RCC 7860 (cell line): ENCODE measurements around the gene RBMX.

Source experiments
- DNase-seq: peaks from one replicate; pipeline ENCODE4 v3.0.0-alpha.2; 2015; ENCODE audit warnings: low spot score
- FAIRE-seq: peaks from 2 replicates; lab custom pipeline; 2012; peaks lifted over from hg19 to GRCh38; lab: Jason Lieb, UNC

RBMX gene

DNA sequence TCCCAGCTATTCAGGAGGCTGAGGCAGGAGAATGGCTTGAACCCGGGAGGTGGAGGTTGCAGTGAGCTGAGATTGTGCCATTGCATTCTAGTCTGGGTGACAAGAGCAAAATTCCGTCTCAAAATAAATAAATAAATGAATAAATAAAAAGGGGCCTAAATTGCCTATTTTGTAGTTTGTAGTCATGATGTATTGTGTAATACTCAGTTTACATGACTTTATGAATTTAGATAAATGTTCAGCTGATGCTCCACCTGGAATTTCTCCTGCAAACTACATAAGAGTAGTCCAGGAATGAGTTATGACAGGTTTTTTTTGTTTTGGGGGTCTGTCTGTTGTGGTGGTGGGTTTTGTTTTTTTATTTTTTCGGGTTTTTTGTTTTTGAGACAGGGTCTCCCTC, 31.1 kb downstream of the RBMX start:
- DNase-seq (no peak), FAIRE-seq (no peak)

GRCh38 chrX:136847874-136848273, 32.7 kb downstream of the RBMX start:
- no peak for DNase-seq
- no peak for FAIRE-seq

DNA sequence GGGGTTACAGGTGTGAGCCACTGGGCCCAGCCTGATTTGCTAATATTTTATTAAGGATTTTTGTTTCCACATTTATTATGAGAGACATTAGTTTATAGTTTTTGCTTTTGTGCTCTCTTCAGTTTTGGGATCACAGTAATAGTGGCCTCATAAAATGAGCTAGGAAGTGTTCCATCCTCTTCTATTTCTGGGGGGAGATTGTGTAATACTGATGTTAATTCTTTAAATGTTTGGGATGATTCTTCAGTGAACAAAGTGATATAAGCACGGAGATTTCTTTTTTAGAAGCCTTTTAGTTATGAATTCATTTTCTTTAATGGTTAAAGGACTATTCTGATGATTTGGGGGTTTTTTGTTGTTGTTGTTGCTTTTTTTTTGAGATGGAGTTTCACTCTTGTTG, 41.3 kb downstream of the RBMX start:
- FAIRE-seq (no peak), DNase-seq (no peak)

DNA sequence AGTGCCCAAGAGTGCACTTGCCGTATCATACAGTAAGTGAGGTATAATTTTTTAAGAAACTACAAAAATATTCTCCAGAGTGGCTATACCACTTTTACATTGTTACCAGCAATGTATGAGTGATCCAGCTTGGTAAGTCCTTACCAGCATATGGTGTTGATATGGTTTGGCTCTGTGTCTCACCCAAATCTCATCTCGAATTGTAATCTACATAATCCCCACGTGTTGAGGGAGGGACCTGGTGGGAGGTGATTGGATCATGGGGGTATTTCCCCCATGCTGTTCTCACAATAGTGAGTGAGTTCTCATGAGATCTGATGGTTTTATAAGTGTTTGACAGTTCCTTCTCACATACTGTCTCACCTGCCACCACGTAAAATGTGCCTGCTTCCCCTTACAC, 44.8 kb downstream of the RBMX start:
- DNase-seq (no peak), FAIRE-seq (no peak)

- no peak for DNase-seq
- FAIRE-seq, result no peak
Measured at GRCh38 chrX:136829413-136829812, 51.1 kb downstream of the RBMX start.

GRCh38 chrX:136828830-136829229, 51.7 kb downstream of the RBMX start:
- DNase-seq (no peak), FAIRE-seq (no peak)

GRCh38 chrX:136827026-136827425, 53.5 kb downstream of the RBMX start:
- FAIRE-seq (no peak), DNase-seq (no peak)

- FAIRE-seq, result no peak
- DNase-seq, result no peak
Measured at GRCh38 chrX:136825771-136826170, 54.8 kb downstream of the RBMX start.
